Eye (tissue), 1 donor: ENCODE data around the gene PHYHIPL.

Experiments used
- DNase-seq: peaks from one replicate; pipeline ENCODE4 v3.0.0-alpha.2; 2015

PHYHIPL gene

GRCh38 chr10:59176241-59177030, at the start of gene PHYHIPL:
TSS of gene PHYHIPL (plus strand) at chr10:59176643. CDS start at chr10:59176854, 211 bp downstream.
- peak; percentile 92 for DNase-seq

- DNase-seq, result no peak
Measured at GRCh38 chr10:59126991-59127390, 49.5 kb upstream of the PHYHIPL start.

- no peak for DNase-seq
Measured at GRCh38 chr10:59127991-59128390, 48.5 kb upstream of the PHYHIPL start.

GRCh38 chr10:59129867-59130266, 46.6 kb upstream of the PHYHIPL start:
- no peak for DNase-seq

GRCh38 chr10:59131666-59132065, 44.8 kb upstream of the PHYHIPL start:
- no peak for DNase-seq

- peak; percentile 14 for DNase-seq
Measured at GRCh38 chr10:59133841-59134593, 42.4 kb upstream of the PHYHIPL start.

GRCh38 chr10:59134785-59135184, 41.7 kb upstream of the PHYHIPL start:
- DNase-seq, result no peak

GRCh38 chr10:59135275-59135674, 41.2 kb upstream of the PHYHIPL start:
- no peak for DNase-seq

- no peak for DNase-seq
Measured at GRCh38 chr10:59138052-59138451, 38.4 kb upstream of the PHYHIPL start.

- DNase-seq, result peak; percentile 23
Measured at GRCh38 chr10:59143544-59143943, 32.9 kb upstream of the PHYHIPL start.

- DNase-seq, result no peak
Measured at GRCh38 chr10:59148701-59149100, 27.7 kb upstream of the PHYHIPL start.

GRCh38 chr10:59155556-59155955, 20.9 kb upstream of the PHYHIPL start:
- no peak for DNase-seq

- DNase-seq, result no peak
Measured at GRCh38 chr10:59167512-59167911, 8.9 kb upstream of the PHYHIPL start.

- DNase-seq, result no peak
Measured at GRCh38 chr10:59172567-59172966, 3.9 kb upstream of the PHYHIPL start.

GRCh38 chr10:59173414-59173813, 3.0 kb upstream of the PHYHIPL start:
- DNase-seq, result no peak

- DNase-seq, result no peak
Measured at GRCh38 chr10:59175538-59176240, 754 bp upstream of the PHYHIPL start.

- DNase-seq, result peak; percentile 94
Measured at GRCh38 chr10:59177031-59177797, 771 bp downstream of the PHYHIPL start.

- no peak for DNase-seq
Measured at GRCh38 chr10:59177836-59178235, 1.4 kb downstream of the PHYHIPL start.

GRCh38 chr10:59179068-59179467, 2.6 kb downstream of the PHYHIPL start:
- DNase-seq, result peak; percentile 49

- DNase-seq, result no peak
Measured at GRCh38 chr10:59180689-59181270, 4.3 kb downstream of the PHYHIPL start.

GRCh38 chr10:59181668-59182067, 5.2 kb downstream of the PHYHIPL start:
- peak; percentile 86 for DNase-seq

- DNase-seq, result no peak
Measured at GRCh38 chr10:59190332-59190731, 13.9 kb downstream of the PHYHIPL start.
